Erythroblast (primary cell): Measurements from ENCODE around the gene LZTS2.

Experiments used
- GATA1 ChIP-seq: IDR thresholded peaks from 2 replicates; pipeline ENCODE4 v1.6.1; 2011; ENCODE audit warnings: low read depth, mild to moderate bottlenecking, control low read depth, low read length, moderate library complexity
- POLR2A ChIP-seq: IDR thresholded peaks from 2 replicates; pipeline ENCODE4 v1.6.1; 2011; ENCODE audit warnings: mild to moderate bottlenecking, low read length

DNA sequence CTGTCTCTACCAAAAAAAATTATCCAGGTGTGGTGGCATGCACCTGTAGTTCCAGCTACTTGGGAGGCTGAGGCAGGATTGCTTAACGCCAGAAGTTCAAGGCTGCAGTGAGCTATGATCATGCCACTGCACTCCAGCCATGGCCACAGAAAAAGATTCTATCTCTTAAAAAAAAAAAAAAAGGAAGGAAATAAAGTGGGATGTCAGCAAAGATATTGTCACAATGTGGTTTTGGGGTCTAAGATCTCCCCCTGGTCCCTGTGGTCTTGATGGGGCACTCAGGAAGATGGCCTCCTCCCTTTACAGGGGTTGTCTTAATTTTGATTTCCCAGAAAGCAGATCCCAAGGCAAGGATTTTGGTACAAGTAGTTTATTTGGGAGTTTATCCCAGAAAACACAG lies 54.7 kb downstream of the LZTS2 start:
- TF ChIP-seq POLR2A, result no peak
- no peak for TF ChIP-seq GATA1
